ENCODE measurements around the gene KLHL21.

The KLHL21 gene

DNA sequence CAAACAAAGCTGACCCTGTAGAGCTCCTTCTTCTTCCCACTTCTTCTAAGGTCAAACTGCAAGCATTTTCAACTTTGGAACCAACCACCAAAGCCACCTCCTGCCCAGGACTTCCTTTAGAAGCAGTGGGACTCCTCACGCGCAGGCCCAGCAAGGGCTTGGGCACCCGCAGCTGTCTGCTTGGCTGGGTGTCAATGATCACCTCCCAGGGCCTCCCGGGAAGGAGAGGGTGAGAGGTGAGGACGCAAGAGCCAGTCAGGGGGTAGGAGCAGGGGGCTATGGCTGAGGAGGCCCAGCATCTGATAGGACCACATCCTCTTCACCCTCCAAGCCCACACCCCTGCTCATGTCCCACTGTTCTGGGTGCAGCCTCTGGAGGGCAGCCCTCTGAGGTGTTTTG lies 10.2 kb downstream of the KLHL21 start:
- DNase-seq (ENCODE audit: insufficient read length, low spot score) (no peak), FAIRE-seq (no peak)
- TF ChIP-seq, protein P1, sequence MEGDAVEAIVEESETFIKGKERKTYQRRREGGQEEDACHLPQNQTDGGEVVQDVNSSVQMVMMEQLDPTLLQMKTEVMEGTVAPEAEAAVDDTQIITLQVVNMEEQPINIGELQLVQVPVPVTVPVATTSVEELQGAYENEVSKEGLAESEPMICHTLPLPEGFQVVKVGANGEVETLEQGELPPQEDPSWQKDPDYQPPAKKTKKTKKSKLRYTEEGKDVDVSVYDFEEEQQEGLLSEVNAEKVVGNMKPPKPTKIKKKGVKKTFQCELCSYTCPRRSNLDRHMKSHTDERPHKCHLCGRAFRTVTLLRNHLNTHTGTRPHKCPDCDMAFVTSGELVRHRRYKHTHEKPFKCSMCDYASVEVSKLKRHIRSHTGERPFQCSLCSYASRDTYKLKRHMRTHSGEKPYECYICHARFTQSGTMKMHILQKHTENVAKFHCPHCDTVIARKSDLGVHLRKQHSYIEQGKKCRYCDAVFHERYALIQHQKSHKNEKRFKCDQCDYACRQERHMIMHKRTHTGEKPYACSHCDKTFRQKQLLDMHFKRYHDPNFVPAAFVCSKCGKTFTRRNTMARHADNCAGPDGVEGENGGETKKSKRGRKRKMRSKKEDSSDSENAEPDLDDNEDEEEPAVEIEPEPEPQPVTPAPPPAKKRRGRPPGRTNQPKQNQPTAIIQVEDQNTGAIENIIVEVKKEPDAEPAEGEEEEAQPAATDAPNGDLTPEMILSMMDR (IDR thresholded peaks at IDR 0.05; ENCODE audit: insufficient read depth, missing control alignments), result no peak

DNA sequence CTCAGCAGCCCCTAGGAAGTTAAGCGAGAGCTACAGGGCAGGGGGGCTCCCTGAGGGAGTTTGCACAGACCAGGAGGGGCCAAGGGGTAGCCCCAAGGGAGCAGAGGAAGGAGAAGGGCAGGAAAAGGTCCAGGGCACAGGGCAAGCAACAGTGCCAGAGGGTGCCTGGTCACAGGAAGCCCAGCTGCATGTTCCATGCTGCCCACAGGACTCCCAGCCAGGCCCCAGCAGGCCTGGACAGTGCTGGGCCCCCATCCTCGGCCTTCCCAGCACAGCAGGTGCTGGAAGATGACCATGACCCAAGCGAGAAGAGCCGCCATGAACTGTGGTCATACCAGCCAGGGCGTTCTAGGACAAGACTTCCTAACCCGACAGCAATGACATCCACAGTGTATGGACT lies 11.0 kb downstream of the KLHL21 start:
- FAIRE-seq (no peak), DNase-seq (ENCODE audit: insufficient read length, low spot score) (no peak)
- TF ChIP-seq, protein P1 (IDR thresholded peaks at IDR 0.05; ENCODE audit: insufficient read depth, missing control alignments), result no peak

- FAIRE-seq (no peak), DNase-seq (ENCODE audit: insufficient read length, low spot score) (no peak)
- TF ChIP-seq, protein P1 (IDR thresholded peaks at IDR 0.05; ENCODE audit: insufficient read depth, missing control alignments), result no peak
Measured at GRCh38 chr1:6591222-6591621, 11.4 kb downstream of the KLHL21 start.

- TF ChIP-seq, protein P1 (IDR thresholded peaks at IDR 0.05; ENCODE audit: insufficient read depth, missing control alignments), result no peak
- DNase-seq (ENCODE audit: insufficient read length, low spot score) (no peak), FAIRE-seq (no peak)
Measured at GRCh38 chr1:6590046-6590445, 12.6 kb downstream of the KLHL21 start.

DNA sequence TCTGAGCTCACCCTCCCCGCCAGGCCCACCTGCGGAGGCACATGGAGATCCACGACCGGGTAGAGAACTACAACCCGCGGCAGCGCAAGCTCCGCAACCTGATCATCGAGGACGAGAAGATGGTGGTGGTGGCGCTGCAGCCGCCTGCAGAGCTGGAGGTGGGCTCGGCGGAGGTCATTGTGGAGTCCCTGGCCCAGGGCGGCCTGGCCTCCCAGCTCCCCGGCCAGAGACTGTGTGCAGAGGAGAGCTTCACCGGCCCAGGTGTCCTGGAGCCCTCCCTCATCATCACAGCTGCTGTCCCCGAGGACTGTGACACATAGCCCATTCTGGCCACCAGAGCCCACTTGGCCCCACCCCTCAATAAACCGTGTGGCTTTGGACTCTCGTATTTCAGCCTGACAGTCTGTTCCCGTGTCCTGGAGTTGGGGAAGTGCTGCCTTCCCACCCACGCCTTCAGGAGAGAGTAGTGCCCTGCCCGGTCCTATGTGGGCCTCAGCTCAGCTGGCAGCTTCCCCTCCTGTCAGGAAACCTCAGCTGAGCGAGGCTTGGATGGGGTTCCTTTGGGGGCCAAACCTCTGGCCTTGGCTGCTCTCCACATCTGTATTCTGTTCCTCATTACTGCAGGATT lies 13.7 kb downstream of the KLHL21 start:
- FAIRE-seq (no peak), DNase-seq (ENCODE audit: insufficient read length, low spot score) (no peak)
- TF ChIP-seq, protein P1 (IDR thresholded peaks at IDR 0.05; ENCODE audit: insufficient read depth, missing control alignments), result no peak

GRCh38 chr1:6588128-6588892 lies 14.4 kb downstream of the KLHL21 start:
- DNase-seq (ENCODE audit: insufficient read length, low spot score), result no peak
- TF ChIP-seq, protein P1 (IDR thresholded peaks at IDR 0.05; ENCODE audit: insufficient read depth, missing control alignments), result no peak
- no peak for FAIRE-seq

Data from D721Med (cell line).